PC-9 (cell line): ENCODE measurements around the gene HPS1. TPM values are rescaled to one million over a fixed set of nuclear protein-coding genes. Genes with fewer than 3 reads are reported as not detected.

Experiments used
- BruUV-seq: library from RNA; stranded (reverse); fragments of 400-500 nt; replicated peaks from 2 replicates; lab custom pipeline; 2021; lab: Mats Ljungman, UMichigan
- CTCF ChIA-PET: fragments of 300-600 bp; sonication (Branson Sonifier 250); formaldehyde crosslinking; loops from one replicate; lab custom pipeline; 2022; ENCODE audit warnings: antibody characterized with exemption; lab: Charles Lee
- POLR2A ChIA-PET: fragments of 300-600 bp; sonication (Branson Sonifier 250); formaldehyde crosslinking; loops from one replicate; lab custom pipeline; 2022; ENCODE audit warnings: antibody characterized with exemption; ENCODE audit not compliant: unreplicated experiment; lab: Charles Lee
- DNase-seq, 2 experiments: peaks; one replicate each; pipeline versions ENCODE4 v3.0.0 to v3.0.0-alpha.2; 2015 to 2022; ENCODE audit warnings: mixed read lengths in 1 of 2
- H2AFZ ChIP-seq: fragments of 200-600 bp; sonication (generic); 2 replicates; pipeline ENCODE4 v1.8.1; 2017; ENCODE audit warnings: antibody characterized with exemption
- H3F3A ChIP-seq: fragments of 200-600 bp; sonication (generic); 2 replicates; pipeline ENCODE4 v1.8.1; 2017; ENCODE audit warnings: antibody characterized with exemption, mild to moderate bottlenecking, low read depth; ENCODE audit not compliant: insufficient read depth
- H3K27ac ChIP-seq: fragments of 200-600 bp; sonication (generic); 2 replicates; pipeline ENCODE4 v1.6.1; 2016; ENCODE audit warnings: mixed run types
- H3K27me3 ChIP-seq: fragments of 200-600 bp; sonication (generic); 2 replicates; pipeline ENCODE4 v1.6.1; 2016; ENCODE audit warnings: low read depth, mixed run types; ENCODE audit not compliant: insufficient read depth
- H3K36me3 ChIP-seq: fragments of 200-600 bp; sonication (generic); 2 replicates; pipeline ENCODE4 v1.6.1; 2016; ENCODE audit warnings: low read depth, mixed run types
- H3K4me1 ChIP-seq: fragments of 200-600 bp; sonication (generic); replicated peaks from 2 replicates; pipeline ENCODE4 v1.6.1; 2016; ENCODE audit warnings: mixed run types; ENCODE audit not compliant: insufficient read depth
- H3K4me2 ChIP-seq: fragments of 200-600 bp; sonication (generic); 2 replicates; pipeline ENCODE4 v1.6.1; 2017; ENCODE audit warnings: mixed run types
- H3K4me3 ChIP-seq: fragments of 200-600 bp; sonication (generic); 2 replicates; pipeline ENCODE4 v1.6.1; 2016; ENCODE audit warnings: mixed run types
- H3K79me2 ChIP-seq: fragments of 200-600 bp; sonication (generic); 2 replicates; pipeline ENCODE4 v1.6.1; 2017; ENCODE audit warnings: low read depth, mixed run types
- H3K9me2 ChIP-seq: fragments of 200-600 bp; sonication (generic); 2 replicates; pipeline ENCODE4 v1.8.1; 2017; ENCODE audit warnings: mild to moderate bottlenecking; ENCODE audit not compliant: insufficient read depth
- H3K9me3 ChIP-seq: fragments of 200-600 bp; sonication (generic); 2 replicates; pipeline ENCODE4 v1.8.1; 2016; ENCODE audit warnings: low read depth; ENCODE audit not compliant: insufficient read depth
- H4K20me1 ChIP-seq: fragments of 200-600 bp; sonication (generic); 2 replicates; pipeline ENCODE4 v1.8.1; 2017; ENCODE audit not compliant: insufficient read depth
- CTCF ChIP-seq: fragments of 200-600 bp; sonication (generic); conservative IDR thresholded peaks from 2 replicates; pipeline ENCODE4 v1.6.1; 2017; ENCODE audit warnings: mixed run types, antibody characterized with exemption, mild to moderate bottlenecking, moderate library complexity
- EZH2 ChIP-seq: fragments of 200-600 bp; sonication (generic); IDR thresholded peaks from 2 replicates; pipeline ENCODE4 v1.8.0; 2017; ENCODE audit warnings: antibody characterized with exemption, low read depth
- intact Hi-C: fragments of 100-400 bp; cut with micrococcal nuclease; formaldehyde crosslinking; loops from one replicate; pipeline ENCODE4 v1.10.0; 2022; ENCODE audit not compliant: unreplicated experiment
- total RNA-seq: library from RNA; stranded (reverse); gene quantifications from 2 replicates; pipeline ENCODE4 v1.2.3, GENCODE V29; 2021

Gene HPS1
- total RNA-seq, 1 experiment from 2014 or later, result 43.2 TPM

- Histone ChIP-seq H3K4me3 (no peak overlapping the region), H3K27ac (no peak overlapping the region), H3K79me2 (no peaks in the 10 kb centered on the region), H3K4me1 (peaks cover 8% of the 10 kb centered on the region), H3K9me3 (no peaks in the 10 kb centered on the region), H3K27me3 (no peaks in the 10 kb centered on the region), H3F3A (peaks cover 4% of the 10 kb centered on the region; the same call in 1 of the 2 replicates), H3K36me3 (no peaks in the 10 kb centered on the region), H3K4me2 (no peak overlapping the region), H3K9me2 (no peaks in the 10 kb centered on the region), H2AFZ (no peak overlapping the region), H4K20me1 (no peaks in the 10 kb centered on the region)
- TF ChIP-seq EZH2 (no peak), CTCF (no peak)
- DNase-seq, result no peak
- CTCF ChIA-PET, result no interaction called here
- intact Hi-C loops, result no loop called here
- no TSS peak for BruUV-seq
- POLR2A ChIA-PET, result no interaction called here
These were observed 15.7 kb downstream of the HPS1 start for GRCh38 chr10:98431016-98431415.

GRCh38 chr10:98430427-98430826 lies 16.3 kb downstream of the HPS1 start:
- intact Hi-C loops, result no loop called here
- CTCF ChIA-PET, result no interaction called here
- Histone ChIP-seq H3K27me3 (no peaks in the 10 kb centered on the region), H3K4me2 (no peak overlapping the region), H4K20me1 (no peaks in the 10 kb centered on the region), H2AFZ (no peak overlapping the region), H3F3A (peaks cover 4% of the 10 kb centered on the region; the same call in 1 of the 2 replicates), H3K4me1 (peaks cover 8% of the 10 kb centered on the region), H3K36me3 (no peaks in the 10 kb centered on the region), H3K79me2 (no peaks in the 10 kb centered on the region), H3K9me2 (no peaks in the 10 kb centered on the region), H3K4me3 (no peak overlapping the region), H3K27ac (no peak overlapping the region), H3K9me3 (no peaks in the 10 kb centered on the region)
- BruUV-seq, result no TSS peak
- DNase-seq, result no peak
- POLR2A ChIA-PET, result no interaction called here
- TF ChIP-seq CTCF (no peak), EZH2 (no peak)

GRCh38 chr10:98429320-98430072 lies 17.2 kb downstream of the HPS1 start:
- no peak for DNase-seq
- POLR2A ChIA-PET, result no interaction called here
- Histone ChIP-seq H3K4me2 (no peak overlapping the region), H3K9me2 (no peaks in the 10 kb centered on the region), H3F3A (peaks cover under 1% of the 10 kb centered on the region; the same call in 1 of the 2 replicates), H3K27me3 (no peaks in the 10 kb centered on the region), H2AFZ (no peak overlapping the region), H3K4me3 (no peak overlapping the region), H3K4me1 (peaks cover 3% of the 10 kb centered on the region), H3K9me3 (no peaks in the 10 kb centered on the region), H3K36me3 (no peaks in the 10 kb centered on the region), H3K79me2 (no peaks in the 10 kb centered on the region), H3K27ac (no peak overlapping the region), H4K20me1 (no peaks in the 10 kb centered on the region)
- CTCF ChIA-PET, result no interaction called here
- intact Hi-C loops, result no loop called here
- TF ChIP-seq EZH2 (no peak), CTCF (no peak)
- BruUV-seq, result no TSS peak
